Activated T-helper 17 cell treated with anti-CD3 and anti-CD28 coated beads, Interleukin-2, amount 50 U/mL, for 72 hours (primary cell): ENCODE data around the gene BCAS4. TPM values are rescaled to one million over a fixed set of nuclear protein-coding genes. Genes with fewer than 3 reads are reported as not detected.

ENCODE experiments used
- ATAC-seq: fragments of 150-1000 bp; cut with Tn5 transposase; replicated peaks from 2 replicates; pipeline ENCODE4 v1.10.0; 2021; ENCODE audit warnings: mild to moderate bottlenecking, moderate library complexity
- H3K27ac Mint-ChIP-seq: one replicate; pipeline ENCODE4 v1.8.0; 2022; ENCODE audit warnings: mixed read lengths
- H3K27me3 Mint-ChIP-seq: one replicate; pipeline ENCODE4 v1.8.0; 2022; ENCODE audit warnings: mixed read lengths
- H3K36me3 Mint-ChIP-seq: one replicate; pipeline ENCODE4 v1.8.0; 2022; ENCODE audit warnings: low read depth, mild to moderate bottlenecking, mixed read lengths
- H3K4me1 Mint-ChIP-seq: one replicate; pipeline ENCODE4 v1.8.0; 2022; ENCODE audit warnings: mixed read lengths
- H3K4me3 Mint-ChIP-seq: one replicate; pipeline ENCODE4 v1.8.0; 2022; ENCODE audit warnings: mild to moderate bottlenecking, mixed read lengths
- H3K9me3 Mint-ChIP-seq: one replicate; pipeline ENCODE4 v1.8.0; 2022; ENCODE audit warnings: mixed read lengths
- total RNA-seq, 2 donors: library from RNA; stranded (reverse); gene quantifications; one replicate each; pipeline ENCODE4 v1.2.3, GENCODE V29; 2022

BCAS4 gene
- total RNA-seq, 2 donors from 2014 or later: 3.8 to 9.7 TPM

DNA sequence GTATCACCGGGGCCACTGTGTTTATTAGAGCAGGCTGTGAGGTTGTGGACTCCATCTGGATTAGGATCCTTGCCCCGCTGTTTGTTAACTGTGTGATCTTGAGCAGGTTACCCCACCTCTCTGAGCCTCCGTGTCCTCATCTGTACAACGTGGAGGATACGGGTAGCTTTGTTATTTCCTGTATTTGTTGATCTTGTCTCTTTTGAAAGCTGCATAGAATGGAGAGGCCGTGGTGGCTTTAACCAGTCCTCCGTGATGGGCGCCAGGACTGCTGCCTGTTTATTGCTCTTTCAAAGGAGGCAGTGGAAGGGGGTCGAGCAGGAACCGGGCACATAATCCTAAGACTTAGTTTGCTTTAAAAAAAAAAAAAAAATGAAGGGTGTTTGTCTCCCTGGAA is 22.9 kb downstream of the BCAS4 start:
- H3K4me3 Mint-ChIP-seq: peak overlapping the region; percentile 78
- H3K27me3 Mint-ChIP-seq: no peaks in the 10 kb centered on the region
- peaks cover 4% of the 10 kb centered on the region for H3K9me3 Mint-ChIP-seq
- H3K27ac Mint-ChIP-seq: peak overlapping the region; percentile 96
- H3K36me3 Mint-ChIP-seq: no peaks in the 10 kb centered on the region
- no peak for ATAC-seq
- peaks cover 7% of the 10 kb centered on the region for H3K4me1 Mint-ChIP-seq

GRCh38 chr20:50819349-50819748 is 24.5 kb downstream of the BCAS4 start:
- peaks cover 7% of the 10 kb centered on the region for H3K4me1 Mint-ChIP-seq
- peaks cover 4% of the 10 kb centered on the region for H3K9me3 Mint-ChIP-seq
- H3K27ac Mint-ChIP-seq: peak overlapping the region; percentile 66

GRCh38 chr20:50820515-50821256 is 25.8 kb downstream of the BCAS4 start:
- H3K27me3 Mint-ChIP-seq: no peaks in the 10 kb centered on the region
- no peak for ATAC-seq
- H3K36me3 Mint-ChIP-seq: no peaks in the 10 kb centered on the region
- H3K27ac Mint-ChIP-seq: no peak overlapping the region
- H3K4me1 Mint-ChIP-seq: peaks cover 7% of the 10 kb centered on the region
- peaks cover 4% of the 10 kb centered on the region for H3K9me3 Mint-ChIP-seq
- H3K4me3 Mint-ChIP-seq: no peak overlapping the region

More at GRCh38 chr20:50819349-50819748, 24.5 kb downstream of the BCAS4 start:
- H3K4me3 Mint-ChIP-seq: no peak overlapping the region
- no peaks in the 10 kb centered on the region for H3K36me3 Mint-ChIP-seq
- ATAC-seq: no peak
- H3K27me3 Mint-ChIP-seq: no peaks in the 10 kb centered on the region

GRCh38 chr20:50821257-50821921 is 26.5 kb downstream of the BCAS4 start:
- Mint-ChIP-seq H3K27me3 (no peaks in the 10 kb centered on the region), H3K27ac (no peak overlapping the region), H3K4me1 (peaks cover 7% of the 10 kb centered on the region), H3K4me3 (no peak overlapping the region), H3K36me3 (no peaks in the 10 kb centered on the region), H3K9me3 (peaks cover 4% of the 10 kb centered on the region)
- no peak for ATAC-seq

DNA sequence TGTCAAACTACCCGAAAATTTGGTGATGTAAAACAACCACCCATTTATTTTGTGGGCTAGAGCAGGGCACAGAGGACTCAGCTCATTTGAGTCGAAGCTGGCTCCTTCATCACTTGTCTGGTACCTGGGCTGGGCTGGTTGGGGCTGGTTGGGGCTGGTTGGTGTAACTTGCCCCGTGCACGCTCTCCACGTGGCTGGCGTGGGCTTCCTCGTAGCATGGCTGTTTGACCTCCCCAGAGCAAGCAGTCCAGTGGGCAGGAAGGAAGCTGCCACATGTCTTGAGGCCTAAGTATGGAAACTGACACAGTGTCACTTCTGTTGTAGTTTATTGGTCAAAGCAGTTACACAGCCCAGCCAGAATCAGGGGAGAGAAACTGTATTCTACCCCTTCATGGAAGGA is 27.1 kb downstream of the BCAS4 start:
- no peak overlapping the region for H3K27ac Mint-ChIP-seq
- H3K36me3 Mint-ChIP-seq: no peaks in the 10 kb centered on the region
- peaks cover 7% of the 10 kb centered on the region for H3K4me1 Mint-ChIP-seq
- no peaks in the 10 kb centered on the region for H3K27me3 Mint-ChIP-seq
- ATAC-seq: no peak
- no peak overlapping the region for H3K4me3 Mint-ChIP-seq
- peaks cover 4% of the 10 kb centered on the region for H3K9me3 Mint-ChIP-seq

- Mint-ChIP-seq H3K4me3 (no peak overlapping the region), H3K27ac (no peak overlapping the region), H3K36me3 (no peaks in the 10 kb centered on the region), H3K27me3 (no peaks in the 10 kb centered on the region), H3K4me1 (peaks cover 5% of the 10 kb centered on the region), H3K9me3 (peaks cover 4% of the 10 kb centered on the region)
- ATAC-seq: no peak
Measured at GRCh38 chr20:50823319-50823718, 28.5 kb downstream of the BCAS4 start.

- no peaks in the 10 kb centered on the region for H3K4me1 Mint-ChIP-seq
- no peak overlapping the region for H3K27ac Mint-ChIP-seq
- no peaks in the 10 kb centered on the region for H3K36me3 Mint-ChIP-seq
- H3K4me3 Mint-ChIP-seq: no peak overlapping the region
- ATAC-seq: no peak
- H3K27me3 Mint-ChIP-seq: no peaks in the 10 kb centered on the region
- no peaks in the 10 kb centered on the region for H3K9me3 Mint-ChIP-seq
Measured at GRCh38 chr20:50824137-50824536, 29.3 kb downstream of the BCAS4 start.

- no peak overlapping the region for H3K4me3 Mint-ChIP-seq
- H3K36me3 Mint-ChIP-seq: no peaks in the 10 kb centered on the region
- peak overlapping the region; percentile 23 for H3K27ac Mint-ChIP-seq
- ATAC-seq: no peak
- H3K9me3 Mint-ChIP-seq: no peaks in the 10 kb centered on the region
- H3K4me1 Mint-ChIP-seq: no peaks in the 10 kb centered on the region
- H3K27me3 Mint-ChIP-seq: no peaks in the 10 kb centered on the region
Measured at GRCh38 chr20:50826121-50826520, 31.3 kb downstream of the BCAS4 start.

- Mint-ChIP-seq H3K27ac (peak overlapping the region; percentile 19), H3K27me3 (no peaks in the 10 kb centered on the region)
Measured at GRCh38 chr20:50828363-50829136, 33.7 kb downstream of the BCAS4 start.

DNA sequence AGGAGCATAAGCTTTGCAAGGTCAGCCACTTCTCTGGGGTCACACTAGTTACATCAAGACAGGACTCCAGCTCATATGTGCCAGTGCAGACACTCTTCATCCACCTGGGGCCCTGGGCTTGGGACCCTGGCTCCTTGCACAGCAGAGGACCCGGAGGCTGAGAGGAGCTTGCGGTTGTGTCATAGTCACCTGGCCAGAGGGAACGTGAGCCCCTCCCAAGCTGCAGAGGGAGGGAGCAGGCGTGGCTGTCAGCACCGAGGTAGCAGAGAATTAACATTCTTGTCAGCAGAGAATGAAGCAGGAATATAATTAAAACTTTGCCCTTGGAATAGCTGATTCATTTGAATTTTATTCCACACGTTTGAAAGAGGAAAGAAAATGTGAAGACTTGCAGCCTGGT is 36.8 kb downstream of the BCAS4 start:
- H3K27ac Mint-ChIP-seq: no peak overlapping the region
- H3K4me3 Mint-ChIP-seq: no peak overlapping the region
- no peak for ATAC-seq
- H3K36me3 Mint-ChIP-seq: no peaks in the 10 kb centered on the region
- H3K27me3 Mint-ChIP-seq: no peaks in the 10 kb centered on the region
- H3K9me3 Mint-ChIP-seq: no peaks in the 10 kb centered on the region
- no peaks in the 10 kb centered on the region for H3K4me1 Mint-ChIP-seq

More at GRCh38 chr20:50828363-50829136, 33.7 kb downstream of the BCAS4 start:
- no peak for ATAC-seq
- Mint-ChIP-seq H3K36me3 (no peaks in the 10 kb centered on the region), H3K4me3 (no peak overlapping the region), H3K9me3 (no peaks in the 10 kb centered on the region), H3K4me1 (no peaks in the 10 kb centered on the region)

GRCh38 chr20:50834599-50835005 is 39.7 kb downstream of the BCAS4 start:
- Mint-ChIP-seq H3K27me3 (no peaks in the 10 kb centered on the region), H3K4me3 (no peak overlapping the region), H3K27ac (no peak overlapping the region), H3K4me1 (peaks cover 5% of the 10 kb centered on the region), H3K9me3 (no peaks in the 10 kb centered on the region), H3K36me3 (no peaks in the 10 kb centered on the region)
- no peak for ATAC-seq

- ATAC-seq: peak; percentile 70
- peaks cover 5% of the 10 kb centered on the region for H3K4me1 Mint-ChIP-seq
- H3K4me3 Mint-ChIP-seq: no peak overlapping the region
- no peaks in the 10 kb centered on the region for H3K27me3 Mint-ChIP-seq
- no peaks in the 10 kb centered on the region for H3K9me3 Mint-ChIP-seq
- no peaks in the 10 kb centered on the region for H3K36me3 Mint-ChIP-seq
- peak overlapping the region; percentile 74 for H3K27ac Mint-ChIP-seq
Measured at GRCh38 chr20:50837532-50838321, 42.9 kb downstream of the BCAS4 start.

DNA sequence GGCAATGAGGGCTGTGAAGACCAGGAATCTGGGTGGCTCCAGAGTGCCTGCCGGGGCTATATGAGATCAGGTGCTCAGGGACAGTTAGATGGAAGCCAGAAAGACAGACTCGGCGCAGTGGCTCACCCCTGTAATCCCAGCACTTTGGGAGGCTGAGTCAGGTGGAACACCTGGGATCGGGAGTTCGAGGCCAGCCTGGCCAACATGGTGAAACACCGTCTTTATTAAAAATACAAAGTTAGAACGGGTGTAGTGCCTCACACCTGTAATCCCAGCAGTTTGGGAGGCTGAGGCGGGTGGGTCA is 43.4 kb downstream of the BCAS4 start:
- Mint-ChIP-seq H3K4me1 (peaks cover 5% of the 10 kb centered on the region), H3K4me3 (no peak overlapping the region), H3K27me3 (no peaks in the 10 kb centered on the region), H3K9me3 (no peaks in the 10 kb centered on the region), H3K36me3 (no peaks in the 10 kb centered on the region), H3K27ac (peak overlapping the region; percentile 74)
- ATAC-seq: no peak

- no peaks in the 10 kb centered on the region for H3K27me3 Mint-ChIP-seq
- no peaks in the 10 kb centered on the region for H3K9me3 Mint-ChIP-seq
- H3K27ac Mint-ChIP-seq: peak overlapping the region; percentile 74
- peaks cover 5% of the 10 kb centered on the region for H3K4me1 Mint-ChIP-seq
- no peak overlapping the region for H3K4me3 Mint-ChIP-seq
- H3K36me3 Mint-ChIP-seq: no peaks in the 10 kb centered on the region
- ATAC-seq: peak; percentile 68
Measured at GRCh38 chr20:50838707-50839385, 44.0 kb downstream of the BCAS4 start.
